Erythroblast (primary cell): Measurements from ENCODE around the gene TRPV5.

Experiments
- DNase-seq, 2 experiments: peaks; one replicate each; lab custom pipeline; 2025; lab: John Stamatoyannopoulos, UW
- GATA1 ChIP-seq: IDR thresholded peaks from 2 replicates; pipeline ENCODE4 v1.6.1; 2011; ENCODE audit warnings: low read depth, mild to moderate bottlenecking, control low read depth, low read length, moderate library complexity
- POLR2A ChIP-seq: IDR thresholded peaks from 2 replicates; pipeline ENCODE4 v1.6.1; 2011; ENCODE audit warnings: mild to moderate bottlenecking, low read length

TRPV5 gene

GRCh38 chr7:142908921-142909890 is 24.3 kb downstream of the TRPV5 start:
- TF ChIP-seq POLR2A (no peak), GATA1 (no peak)
- peak; percentile 33 to 44 for DNase-seq

- DNase-seq = no peak
- TF ChIP-seq GATA1 = no peak
- no peak for TF ChIP-seq POLR2A
Measured at GRCh38 chr7:142908290-142908689, 25.3 kb downstream of the TRPV5 start.

- TF ChIP-seq POLR2A (no peak), GATA1 (no peak)
Measured at GRCh38 chr7:142906643-142907042, 26.9 kb downstream of the TRPV5 start.

DNA sequence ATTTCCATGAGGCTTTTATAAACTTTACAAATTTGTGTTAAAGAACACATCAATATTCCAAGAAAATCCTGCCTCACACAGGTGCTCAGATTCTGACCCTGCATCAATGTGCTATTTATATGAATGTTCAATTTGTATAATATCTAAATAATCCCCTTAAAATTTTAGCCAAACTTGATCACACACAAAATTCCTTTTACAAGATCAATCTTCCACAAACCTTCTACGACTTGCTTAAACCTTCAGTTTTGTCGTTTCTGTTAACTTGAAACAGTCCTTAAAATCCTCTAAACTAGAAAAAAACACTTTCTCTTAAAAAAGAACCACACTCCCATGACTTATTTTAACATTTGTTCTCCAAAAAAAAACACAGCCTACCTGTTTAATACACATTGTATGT is 27.8 kb downstream of the TRPV5 start:
- no peak for TF ChIP-seq GATA1
- no peak for TF ChIP-seq POLR2A

More at GRCh38 chr7:142906643-142907042, 26.9 kb downstream of the TRPV5 start:
- no peak for DNase-seq

DNA sequence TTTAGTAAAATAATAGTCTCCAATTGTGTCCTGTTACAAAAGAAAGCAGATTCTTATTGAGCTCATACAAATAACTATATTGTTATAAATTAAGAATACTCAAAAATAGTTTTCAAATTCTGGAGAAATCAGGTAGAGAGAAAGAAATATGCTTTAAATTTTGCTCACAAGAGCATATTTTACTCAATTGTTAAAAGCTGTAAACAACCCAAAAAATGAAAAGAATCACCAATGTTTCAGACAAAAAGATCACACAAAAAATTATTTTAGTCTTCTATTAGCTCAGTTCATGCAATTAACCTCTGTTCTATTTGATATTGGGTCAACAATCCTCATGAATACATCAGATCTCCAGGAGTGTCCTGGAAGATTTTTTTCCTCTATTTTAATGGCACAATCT is 29.4 kb downstream of the TRPV5 start:
- DNase-seq = no peak
- TF ChIP-seq POLR2A (no peak), GATA1 (no peak)

More for the DNA sequence above, 27.8 kb downstream of the TRPV5 start:
- no peak for DNase-seq

GRCh38 chr7:142901426-142902259 is 31.9 kb downstream of the TRPV5 start:
- no peak for TF ChIP-seq POLR2A
- TF ChIP-seq GATA1 = no peak
- DNase-seq = no peak

DNA sequence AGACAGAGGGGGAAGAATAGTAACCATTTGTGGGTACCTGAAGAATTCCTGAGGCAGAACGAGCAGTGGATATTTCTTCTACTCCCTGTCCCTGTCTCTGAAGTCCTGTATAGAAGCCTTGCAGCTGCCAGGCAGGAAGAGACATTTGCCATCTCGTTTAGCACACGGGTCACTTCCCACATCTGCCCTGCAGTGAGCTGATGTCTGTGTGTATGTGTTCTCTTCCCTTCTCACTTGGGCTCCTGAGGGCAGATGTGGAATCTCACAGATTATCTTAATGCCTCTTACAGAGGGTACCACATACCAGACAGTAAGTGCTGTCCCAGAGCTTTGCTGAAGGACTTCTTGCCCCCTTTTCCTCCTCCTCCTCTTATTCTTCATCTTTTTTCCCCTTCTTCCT is 33.9 kb downstream of the TRPV5 start:
- DNase-seq = no peak
- TF ChIP-seq GATA1 = no peak
- no peak for TF ChIP-seq POLR2A

GRCh38 chr7:142898377-142899170 is 35.0 kb downstream of the TRPV5 start:
- no peak for TF ChIP-seq GATA1
- no peak for TF ChIP-seq POLR2A
- DNase-seq = no peak

GRCh38 chr7:142897691-142898090 is 35.9 kb downstream of the TRPV5 start:
- TF ChIP-seq POLR2A = no peak
- TF ChIP-seq GATA1 = no peak
- no peak for DNase-seq

DNA sequence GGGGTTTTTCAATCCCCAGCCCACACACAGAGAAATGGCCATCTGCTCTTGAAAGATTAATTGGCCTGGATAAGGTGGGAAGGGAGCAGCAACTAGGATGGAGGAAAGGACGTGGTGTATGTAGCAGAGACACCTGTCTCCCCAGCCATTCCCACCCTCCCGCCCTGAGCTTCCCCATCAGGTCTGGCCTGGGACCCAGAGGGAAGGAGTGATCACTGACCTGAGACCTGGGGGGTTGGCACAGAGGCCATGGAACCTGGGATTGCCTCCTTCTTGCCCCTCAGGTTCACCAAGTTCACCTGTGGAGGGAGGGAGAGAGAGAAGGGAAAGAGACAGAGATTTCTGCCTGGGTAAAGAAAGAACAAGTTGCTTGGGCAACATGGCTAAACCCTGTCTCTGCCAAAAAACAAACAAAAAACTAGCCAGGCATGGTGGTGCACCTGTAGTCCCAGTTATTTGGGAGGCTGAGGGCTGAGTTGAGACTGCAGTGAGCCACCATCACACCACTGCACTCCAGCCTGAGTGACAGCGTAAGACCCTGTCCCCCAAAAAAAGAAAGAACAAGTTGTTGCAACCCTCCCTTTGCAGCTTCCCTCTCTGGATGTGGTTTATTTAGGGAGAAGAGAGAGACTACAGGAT is 36.7 kb downstream of the TRPV5 start:
- no peak for TF ChIP-seq GATA1
- TF ChIP-seq POLR2A = no peak
- DNase-seq = no peak

- no peak for DNase-seq
- no peak for TF ChIP-seq GATA1
- TF ChIP-seq POLR2A = no peak
Measured at GRCh38 chr7:142896151-142896550, 37.4 kb downstream of the TRPV5 start.

GRCh38 chr7:142894985-142895593 is 38.5 kb downstream of the TRPV5 start:
- TF ChIP-seq GATA1 (no peak), POLR2A (no peak)
- no peak for DNase-seq
